DND-41 (cell line): ENCODE measurements around the gene WDR5.

Experiments used
- ATAC-seq: fragments of 200-7000 bp; cut with Tn5 transposase; 3 replicates; pipeline ENCODE4 v1.9.1; 2021; ENCODE audit warnings: low read depth; ENCODE audit not compliant: insufficient read depth
- DNase-seq: peaks from one replicate; pipeline ENCODE4 v3.0.0-alpha.2; 2020
- H2AFZ ChIP-seq: 2 replicates; pipeline ENCODE4 v1.6.0; 2012; ENCODE audit warnings: low read depth, low read length
- H3K27ac ChIP-seq: 2 replicates; pipeline ENCODE4 v1.5.1; 2012; ENCODE audit warnings: low read length, inconsistent platforms
- H3K27me3 ChIP-seq: fragments of 200-600 bp; sonication (generic); 2 replicates; pipeline ENCODE4 v1.6.0; 2012; ENCODE audit warnings: low read length, mild to moderate bottlenecking, inconsistent platforms; ENCODE audit not compliant: insufficient read depth, poor library complexity
- H3K36me3 ChIP-seq: 2 replicates; pipeline ENCODE4 v1.5.1; 2012; ENCODE audit warnings: low read length, inconsistent platforms; ENCODE audit not compliant: insufficient read depth
- H3K4me1 ChIP-seq: 2 replicates; pipeline ENCODE4 v1.5.1; 2012; ENCODE audit warnings: mild to moderate bottlenecking, low read length; ENCODE audit not compliant: insufficient read depth
- H3K4me2 ChIP-seq: 2 replicates; pipeline ENCODE4 v1.6.0; 2012; ENCODE audit warnings: mild to moderate bottlenecking, moderate library complexity, low read length, inconsistent platforms; ENCODE audit not compliant: insufficient read depth
- H3K4me3 ChIP-seq, 2 experiments: fragments of 200-600 bp in 1 of 2; shearing (Covaris generic) in 1 of 2; 2 replicates each; pipeline ENCODE4 v1.5.1; 2012 to 2016; ENCODE audit warnings: inconsistent platforms in 2 of 2, low read length in 2 of 2, mild to moderate bottlenecking in 2 of 2, low read depth in 1 of 2, moderate library complexity in 1 of 2
- H3K79me2 ChIP-seq: 2 replicates; pipeline ENCODE4 v1.6.0; 2012; ENCODE audit warnings: low read length, inconsistent platforms; ENCODE audit not compliant: insufficient read depth
- H3K9ac ChIP-seq: 2 replicates; pipeline ENCODE4 v1.6.0; 2012; ENCODE audit warnings: low read depth, mild to moderate bottlenecking, inconsistent platforms, low read length, moderate library complexity
- H3K9me3 ChIP-seq: 2 replicates; pipeline ENCODE4 v1.5.1; 2012; ENCODE audit warnings: low read length, moderate library complexity, mild to moderate bottlenecking, inconsistent platforms; ENCODE audit not compliant: insufficient read depth, severe bottlenecking
- H4K20me1 ChIP-seq: 2 replicates; pipeline ENCODE4 v1.6.0; 2012; ENCODE audit warnings: low read length; ENCODE audit not compliant: insufficient read depth
- EZH2 ChIP-seq: IDR thresholded peaks from 3 replicates; pipeline ENCODE4 v1.6.1; 2012; ENCODE audit warnings: borderline replicate concordance, low read depth, mild to moderate bottlenecking, moderate library complexity, low read length, inconsistent platforms; ENCODE audit not compliant: severe bottlenecking
- TF ChIP-seq, protein P1 (sequence below): IDR thresholded peaks from 2 replicates; pipeline ENCODE4 v1.5.1; 2012; ENCODE audit warnings: borderline replicate concordance, low read length, moderate library complexity, mild to moderate bottlenecking; ENCODE audit not compliant: poor library complexity, severe bottlenecking; ENCODE audit errors: extremely low read depth

WDR5 gene

DNA sequence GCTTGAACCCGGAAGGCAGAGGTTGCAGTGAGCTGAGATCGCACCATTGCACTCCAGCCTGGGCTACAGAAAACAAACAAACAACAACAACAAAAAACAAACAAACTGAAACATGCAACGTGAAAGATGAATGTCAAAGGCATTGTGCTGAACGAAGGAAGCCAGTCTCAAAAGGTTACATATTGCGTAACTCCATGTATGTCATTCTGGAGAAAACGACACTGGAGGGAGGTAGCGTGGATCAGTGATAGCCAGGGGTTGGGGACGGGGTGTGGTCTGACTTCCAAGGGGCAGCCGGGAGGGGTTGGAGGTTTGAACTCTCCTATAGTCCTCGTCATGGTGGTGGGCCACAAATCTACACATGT is 12.1 kb upstream of the WDR5 start:
- TF ChIP-seq, protein P1, sequence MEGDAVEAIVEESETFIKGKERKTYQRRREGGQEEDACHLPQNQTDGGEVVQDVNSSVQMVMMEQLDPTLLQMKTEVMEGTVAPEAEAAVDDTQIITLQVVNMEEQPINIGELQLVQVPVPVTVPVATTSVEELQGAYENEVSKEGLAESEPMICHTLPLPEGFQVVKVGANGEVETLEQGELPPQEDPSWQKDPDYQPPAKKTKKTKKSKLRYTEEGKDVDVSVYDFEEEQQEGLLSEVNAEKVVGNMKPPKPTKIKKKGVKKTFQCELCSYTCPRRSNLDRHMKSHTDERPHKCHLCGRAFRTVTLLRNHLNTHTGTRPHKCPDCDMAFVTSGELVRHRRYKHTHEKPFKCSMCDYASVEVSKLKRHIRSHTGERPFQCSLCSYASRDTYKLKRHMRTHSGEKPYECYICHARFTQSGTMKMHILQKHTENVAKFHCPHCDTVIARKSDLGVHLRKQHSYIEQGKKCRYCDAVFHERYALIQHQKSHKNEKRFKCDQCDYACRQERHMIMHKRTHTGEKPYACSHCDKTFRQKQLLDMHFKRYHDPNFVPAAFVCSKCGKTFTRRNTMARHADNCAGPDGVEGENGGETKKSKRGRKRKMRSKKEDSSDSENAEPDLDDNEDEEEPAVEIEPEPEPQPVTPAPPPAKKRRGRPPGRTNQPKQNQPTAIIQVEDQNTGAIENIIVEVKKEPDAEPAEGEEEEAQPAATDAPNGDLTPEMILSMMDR = no peak
- TF ChIP-seq EZH2 = no peak
- H3K9ac ChIP-seq = no peak overlapping the region
- H3K9me3 ChIP-seq = no peaks in the 10 kb centered on the region
- no peak for DNase-seq
- H3K27ac ChIP-seq = no peak overlapping the region
- H3K4me2 ChIP-seq = no peak overlapping the region
- no peaks in the 10 kb centered on the region for H3K36me3 ChIP-seq
- H3K4me3 ChIP-seq = no peak overlapping the region
- no peaks in the 10 kb centered on the region for H3K79me2 ChIP-seq
- H3K4me1 ChIP-seq = no peaks in the 10 kb centered on the region
- no peaks in the 10 kb centered on the region for H4K20me1 ChIP-seq
- no peaks in the 10 kb centered on the region for H3K27me3 ChIP-seq
- ATAC-seq = no peak
- no peak overlapping the region for H2AFZ ChIP-seq

DNA sequence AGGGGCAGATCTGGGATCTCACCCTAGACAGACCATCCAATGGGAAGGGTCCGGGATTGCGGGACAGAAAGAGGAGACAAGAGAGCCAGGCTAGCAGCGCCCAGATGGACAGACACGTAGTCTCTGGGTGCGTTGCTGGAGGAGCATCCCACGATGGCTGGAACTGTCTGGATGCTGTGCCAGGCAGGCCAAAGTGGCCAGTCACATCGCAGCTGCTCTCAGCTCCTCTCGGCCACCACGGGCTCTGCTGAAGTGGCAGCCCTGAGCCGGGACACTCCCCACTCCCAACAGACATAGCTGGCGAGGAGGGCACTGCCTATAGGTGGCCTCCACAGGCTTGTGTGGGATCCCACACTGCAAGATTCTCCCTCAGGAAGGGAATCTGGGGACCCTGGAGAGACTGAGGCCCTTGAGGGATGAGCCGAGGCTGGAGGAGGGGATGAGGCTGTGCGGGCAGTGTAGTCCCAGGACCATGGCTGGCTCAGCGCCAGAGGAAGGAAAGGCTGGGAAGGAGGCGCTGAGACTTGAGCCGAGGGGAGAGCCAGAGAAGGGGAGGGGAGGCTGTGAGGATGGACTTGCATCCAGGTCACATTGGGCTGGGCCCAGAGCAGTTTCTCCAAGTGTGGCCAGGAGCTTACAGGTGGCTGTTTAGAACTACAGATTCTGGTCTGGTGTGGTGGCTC is 10.3 kb upstream of the WDR5 start:
- DNase-seq (no peak), ATAC-seq (no peak)
- no peaks in the 10 kb centered on the region for H3K36me3 ChIP-seq
- H4K20me1 ChIP-seq = no peaks in the 10 kb centered on the region
- no peak overlapping the region for H3K27ac ChIP-seq
- TF ChIP-seq, protein P1 = no peak
- TF ChIP-seq EZH2 = no peak
- H3K4me3 ChIP-seq = no peak overlapping the region
- H3K9me3 ChIP-seq = no peaks in the 10 kb centered on the region
- H3K79me2 ChIP-seq = no peaks in the 10 kb centered on the region
- no peak overlapping the region for H3K9ac ChIP-seq
- H2AFZ ChIP-seq = no peak overlapping the region
- no peaks in the 10 kb centered on the region for H3K4me1 ChIP-seq
- no peak overlapping the region for H3K4me2 ChIP-seq
- H3K27me3 ChIP-seq = no peaks in the 10 kb centered on the region

DNA sequence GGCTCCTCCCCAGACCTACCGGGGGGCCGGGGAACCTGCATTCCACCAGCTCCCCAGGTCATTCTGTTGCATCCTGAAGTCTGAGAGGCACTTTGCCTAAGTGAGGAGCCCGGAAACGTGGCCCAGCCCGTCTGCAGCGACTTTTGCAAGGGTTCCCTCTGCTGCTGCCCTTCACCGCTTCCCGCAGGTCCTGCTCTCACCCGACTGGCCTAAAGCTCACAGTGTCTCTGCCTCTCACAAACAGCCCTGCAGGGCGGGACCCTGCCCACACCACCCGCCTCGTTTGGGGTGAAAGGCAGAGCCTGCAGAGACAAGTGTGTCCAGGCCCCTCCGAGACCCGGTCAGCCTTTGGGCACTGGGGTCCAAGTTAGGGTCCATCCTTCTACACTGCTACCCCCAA is 9.5 kb upstream of the WDR5 start:
- no peak for TF ChIP-seq EZH2
- TF ChIP-seq, protein P1 = no peak
- Histone ChIP-seq H2AFZ (no peak overlapping the region), H3K27ac (no peak overlapping the region), H3K4me1 (no peaks in the 10 kb centered on the region), H4K20me1 (no peaks in the 10 kb centered on the region), H3K9ac (no peak overlapping the region), H3K9me3 (no peaks in the 10 kb centered on the region), H3K79me2 (no peaks in the 10 kb centered on the region), H3K27me3 (no peaks in the 10 kb centered on the region), H3K4me3 (no peak overlapping the region), H3K36me3 (no peaks in the 10 kb centered on the region), H3K4me2 (no peak overlapping the region)
- no peak for DNase-seq
- ATAC-seq = no peak

DNA sequence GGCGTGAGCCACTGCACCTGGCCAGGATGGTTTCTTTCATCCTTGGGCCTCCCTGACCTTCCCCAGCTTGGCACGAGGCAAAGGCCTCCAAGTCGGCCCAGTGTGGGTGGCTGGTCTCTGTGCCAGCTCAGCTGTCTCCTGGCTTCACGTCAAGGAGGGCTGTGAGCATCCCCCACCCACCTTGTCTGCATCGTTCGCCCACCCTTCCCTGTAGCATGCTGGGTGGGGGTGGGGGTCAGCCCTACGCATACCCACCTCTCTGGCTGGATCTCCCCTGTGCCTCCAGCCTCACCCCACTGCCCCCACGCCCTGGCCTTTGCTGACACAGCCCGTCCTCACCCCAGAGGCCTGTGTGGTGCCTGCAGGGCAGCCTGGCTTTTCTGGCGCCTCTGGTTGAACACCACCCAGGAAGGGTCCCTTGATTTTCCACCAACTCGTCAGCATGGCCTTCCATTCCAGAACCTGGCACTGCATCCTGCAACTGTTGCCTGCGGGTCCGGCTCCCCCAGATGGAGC is 8.8 kb upstream of the WDR5 start:
- Histone ChIP-seq H3K36me3 (no peaks in the 10 kb centered on the region), H3K4me2 (no peak overlapping the region), H3K79me2 (no peaks in the 10 kb centered on the region), H3K4me1 (no peaks in the 10 kb centered on the region), H3K9ac (no peak overlapping the region), H3K4me3 (no peak overlapping the region), H3K27ac (no peak overlapping the region), H4K20me1 (no peaks in the 10 kb centered on the region), H3K27me3 (no peaks in the 10 kb centered on the region), H2AFZ (no peak overlapping the region), H3K9me3 (no peaks in the 10 kb centered on the region)
- no peak for DNase-seq
- ATAC-seq = no peak
- TF ChIP-seq EZH2 = no peak
- TF ChIP-seq, protein P1 = no peak
